Activated naive CD8-positive, alpha-beta T cell treated with anti-CD3 and anti-CD28 coated beads for 36 hours (primary cell): ENCODE data around the gene GRK5. TPM values are rescaled to one million over a fixed set of nuclear protein-coding genes. Genes with fewer than 3 reads are reported as not detected.

Experiments
- DNase-seq: peaks from one replicate; pipeline ENCODE4 v3.0.0; 2021
- H3K27ac Mint-ChIP-seq: one replicate; pipeline ENCODE4 v1.8.0; 2022; ENCODE audit warnings: mild to moderate bottlenecking, moderate library complexity, mixed read lengths
- H3K27me3 Mint-ChIP-seq: one replicate; pipeline ENCODE4 v1.8.0; 2022; ENCODE audit warnings: mild to moderate bottlenecking, mixed read lengths
- H3K36me3 Mint-ChIP-seq: one replicate; pipeline ENCODE4 v1.8.0; 2021; ENCODE audit warnings: mild to moderate bottlenecking, mixed read lengths
- H3K4me1 Mint-ChIP-seq: one replicate; pipeline ENCODE4 v1.8.0; 2021; ENCODE audit warnings: mixed read lengths
- H3K4me3 Mint-ChIP-seq: one replicate; pipeline ENCODE4 v1.8.0; 2022; ENCODE audit warnings: mild to moderate bottlenecking, moderate library complexity, mixed read lengths
- H3K9me3 Mint-ChIP-seq: one replicate; pipeline ENCODE4 v1.8.0; 2022; ENCODE audit warnings: mixed read lengths
- total RNA-seq, 2 experiments: library from RNA; stranded (reverse); gene quantifications; one replicate each; pipeline ENCODE4 v1.2.3, GENCODE V29; 2021

Gene GRK5
- total RNA-seq, 2 experiments from 2014 or later = 12.8 TPM

DNA sequence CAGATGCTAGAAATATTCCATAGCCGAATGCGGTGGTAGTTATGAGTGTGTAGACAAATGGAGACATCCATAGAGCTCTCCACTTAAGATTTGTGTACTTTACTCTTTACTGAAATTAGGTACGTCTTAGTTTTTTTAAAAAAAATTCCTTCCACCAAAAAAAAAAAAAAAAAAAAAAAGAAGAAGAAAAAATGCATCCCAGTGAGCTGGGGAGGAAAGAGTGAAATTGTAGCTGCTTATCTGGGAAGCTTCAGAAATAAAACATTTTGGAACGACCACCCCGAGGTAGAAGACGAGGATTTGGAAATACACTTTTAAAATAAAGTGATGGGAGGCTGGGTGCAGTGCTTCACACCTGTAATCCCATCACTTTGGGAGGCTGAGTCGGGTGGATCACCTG lies 281.3 kb downstream of the GRK5 start:
- H3K4me1 Mint-ChIP-seq = peaks cover 41% of the 10 kb centered on the region
- no peak for DNase-seq
- H3K27me3 Mint-ChIP-seq = no peaks in the 10 kb centered on the region
- H3K27ac Mint-ChIP-seq = peak overlapping the region; percentile 90
- no peak overlapping the region for H3K4me3 Mint-ChIP-seq
- H3K36me3 Mint-ChIP-seq = peaks cover under 1% of the 10 kb centered on the region
- no peaks in the 10 kb centered on the region for H3K9me3 Mint-ChIP-seq

GRCh38 chr10:119489991-119490326 lies 282.6 kb downstream of the GRK5 start:
- Mint-ChIP-seq H3K36me3 (peaks cover 6% of the 10 kb centered on the region), H3K9me3 (no peaks in the 10 kb centered on the region), H3K4me3 (peak overlapping the region; percentile 56), H3K27ac (peak overlapping the region; percentile 90), H3K4me1 (peaks cover 52% of the 10 kb centered on the region), H3K27me3 (no peaks in the 10 kb centered on the region)
- DNase-seq = no peak

GRCh38 chr10:119491966-119492757 lies 284.8 kb downstream of the GRK5 start:
- Mint-ChIP-seq H3K27ac (no peak overlapping the region), H3K9me3 (no peaks in the 10 kb centered on the region), H3K27me3 (no peaks in the 10 kb centered on the region), H3K36me3 (peaks cover 24% of the 10 kb centered on the region), H3K4me1 (peaks cover 69% of the 10 kb centered on the region), H3K4me3 (no peak overlapping the region)
- no peak for DNase-seq

GRCh38 chr10:119493155-119493554 lies 285.8 kb downstream of the GRK5 start:
- no peaks in the 10 kb centered on the region for H3K9me3 Mint-ChIP-seq
- H3K4me1 Mint-ChIP-seq = peaks cover 73% of the 10 kb centered on the region
- peak; percentile 45 for DNase-seq
- no peak overlapping the region for H3K4me3 Mint-ChIP-seq
- H3K27me3 Mint-ChIP-seq = no peaks in the 10 kb centered on the region
- peaks cover 32% of the 10 kb centered on the region for H3K36me3 Mint-ChIP-seq
- peak overlapping the region; percentile 79 for H3K27ac Mint-ChIP-seq

- H3K27me3 Mint-ChIP-seq = no peaks in the 10 kb centered on the region
- H3K4me3 Mint-ChIP-seq = no peak overlapping the region
- no peak for DNase-seq
- peaks cover 45% of the 10 kb centered on the region for H3K36me3 Mint-ChIP-seq
- peaks cover 78% of the 10 kb centered on the region for H3K4me1 Mint-ChIP-seq
- H3K27ac Mint-ChIP-seq = peak overlapping the region; percentile 46
- no peaks in the 10 kb centered on the region for H3K9me3 Mint-ChIP-seq
Observed at GRCh38 chr10:119494236-119495020, 287.1 kb downstream of the GRK5 start.

- Mint-ChIP-seq H3K4me3 (no peak overlapping the region), H3K36me3 (peaks cover 47% of the 10 kb centered on the region), H3K27ac (peak overlapping the region; percentile 46), H3K9me3 (no peaks in the 10 kb centered on the region), H3K4me1 (peaks cover 80% of the 10 kb centered on the region), H3K27me3 (no peaks in the 10 kb centered on the region)
- no peak for DNase-seq
Observed at GRCh38 chr10:119495021-119495505, 287.7 kb downstream of the GRK5 start.

DNA sequence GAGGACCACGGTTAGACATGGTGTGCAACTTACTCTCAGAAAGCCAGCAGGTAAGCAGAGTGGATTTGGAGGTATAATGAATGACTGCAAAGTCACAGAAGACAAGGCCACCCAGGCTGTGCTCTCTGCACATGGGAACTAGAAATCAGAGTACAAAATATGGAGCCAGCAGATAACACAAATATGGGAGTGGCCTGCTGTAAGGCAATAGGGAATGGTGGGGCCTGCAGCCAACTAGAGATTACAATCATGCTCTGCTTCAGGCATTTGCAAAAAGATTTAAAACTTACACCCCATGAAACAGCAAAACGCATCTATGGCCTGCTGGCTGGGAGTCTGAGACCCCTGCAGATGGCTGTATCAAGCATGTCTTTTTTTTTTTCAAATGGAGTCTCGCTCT lies 288.2 kb downstream of the GRK5 start:
- Mint-ChIP-seq H3K27me3 (no peaks in the 10 kb centered on the region), H3K27ac (peak overlapping the region; percentile 99), H3K36me3 (peaks cover 52% of the 10 kb centered on the region)

GRCh38 chr10:119496273-119496672 lies 288.9 kb downstream of the GRK5 start:
- H3K9me3 Mint-ChIP-seq = no peaks in the 10 kb centered on the region
- peak overlapping the region; percentile 43 for H3K4me3 Mint-ChIP-seq
- peak; percentile 85 for DNase-seq
- peak overlapping the region; percentile 99 for H3K27ac Mint-ChIP-seq
- H3K4me1 Mint-ChIP-seq = peaks cover 89% of the 10 kb centered on the region
- H3K36me3 Mint-ChIP-seq = peaks cover 59% of the 10 kb centered on the region
- no peaks in the 10 kb centered on the region for H3K27me3 Mint-ChIP-seq

More for the DNA sequence above, 288.2 kb downstream of the GRK5 start:
- no peak overlapping the region for H3K4me3 Mint-ChIP-seq
- DNase-seq = no peak
- H3K4me1 Mint-ChIP-seq = peaks cover 82% of the 10 kb centered on the region
- H3K9me3 Mint-ChIP-seq = no peaks in the 10 kb centered on the region

GRCh38 chr10:119497243-119497642 lies 289.9 kb downstream of the GRK5 start:
- peaks cover 66% of the 10 kb centered on the region for H3K36me3 Mint-ChIP-seq
- no peak for DNase-seq
- H3K4me1 Mint-ChIP-seq = peaks cover 91% of the 10 kb centered on the region
- H3K4me3 Mint-ChIP-seq = peak overlapping the region; percentile 43
- no peaks in the 10 kb centered on the region for H3K27me3 Mint-ChIP-seq
- H3K9me3 Mint-ChIP-seq = no peaks in the 10 kb centered on the region
- H3K27ac Mint-ChIP-seq = peak overlapping the region; percentile 99

GRCh38 chr10:119498889-119499676 lies 291.7 kb downstream of the GRK5 start:
- peak overlapping the region; percentile 99 for H3K27ac Mint-ChIP-seq
- peak; percentile 68 for DNase-seq
- H3K27me3 Mint-ChIP-seq = no peaks in the 10 kb centered on the region
- peaks cover 94% of the 10 kb centered on the region for H3K4me1 Mint-ChIP-seq
- no peaks in the 10 kb centered on the region for H3K9me3 Mint-ChIP-seq
- peak overlapping the region; percentile 67 for H3K4me3 Mint-ChIP-seq
- peaks cover 79% of the 10 kb centered on the region for H3K36me3 Mint-ChIP-seq

- DNase-seq = no peak
- H3K4me1 Mint-ChIP-seq = peaks cover 95% of the 10 kb centered on the region
- peaks cover 85% of the 10 kb centered on the region for H3K36me3 Mint-ChIP-seq
- H3K4me3 Mint-ChIP-seq = peak overlapping the region; percentile 67
- H3K9me3 Mint-ChIP-seq = no peaks in the 10 kb centered on the region
- peak overlapping the region; percentile 99 for H3K27ac Mint-ChIP-seq
- H3K27me3 Mint-ChIP-seq = no peaks in the 10 kb centered on the region
Observed at GRCh38 chr10:119499677-119500002, 292.3 kb downstream of the GRK5 start.

- Mint-ChIP-seq H3K4me3 (peak overlapping the region; percentile 30), H3K27me3 (no peaks in the 10 kb centered on the region), H3K9me3 (no peaks in the 10 kb centered on the region), H3K36me3 (peaks cover 85% of the 10 kb centered on the region), H3K27ac (peak overlapping the region; percentile 99), H3K4me1 (peaks cover 95% of the 10 kb centered on the region)
- no peak for DNase-seq
Observed at GRCh38 chr10:119500123-119500795, 292.9 kb downstream of the GRK5 start.

GRCh38 chr10:119500821-119501220 lies 293.4 kb downstream of the GRK5 start:
- Mint-ChIP-seq H3K27ac (peak overlapping the region; percentile 99), H3K36me3 (peaks cover 87% of the 10 kb centered on the region), H3K9me3 (no peaks in the 10 kb centered on the region), H3K4me1 (peaks cover 96% of the 10 kb centered on the region), H3K27me3 (no peaks in the 10 kb centered on the region), H3K4me3 (peak overlapping the region; percentile 51)
- DNase-seq = no peak

GRCh38 chr10:119501690-119502089 lies 294.3 kb downstream of the GRK5 start:
- Mint-ChIP-seq H3K4me3 (peak overlapping the region; percentile 59), H3K4me1 (peaks cover 95% of the 10 kb centered on the region), H3K27ac (peak overlapping the region; percentile 99), H3K36me3 (peaks cover 86% of the 10 kb centered on the region), H3K9me3 (no peaks in the 10 kb centered on the region), H3K27me3 (no peaks in the 10 kb centered on the region)
- DNase-seq = no peak
